Measurements from ENCODE around the gene RNF146.
"Not testable (repeated sequence)": the region's sequence is repeated elsewhere in the genome, so short reads cannot be mapped to it uniquely, and the experiment has no call there.

- TF ChIP-seq POLR2AphosphoS5, CTCF, POLR2A, EP300 (IDR thresholded peaks at IDR 0.05): not testable (repeated sequence)
Measured at GRCh38 chr6:127331256-127331655, 64.6 kb downstream of the RNF146 start.
